ENCODE data around the gene CCDC82.

The CCDC82 gene

GRCh38 chr11:96303064-96303463 is 86.6 kb downstream of the CCDC82 start:
- Histone ChIP-seq H3K27ac (ENCODE audit: low read depth, low read length) (no peak overlapping the region), H3K9me3 (ENCODE audit: low read length) (no peaks in the 10 kb centered on the region), H3K4me1 (ENCODE audit: insufficient read depth, low read length) (peaks cover 27% of the 10 kb centered on the region), H3K27me3 (ENCODE audit: control insufficient read depth in 1 of 2, insufficient read depth in 2 of 2, low read length in 2 of 2) (no peaks in the 10 kb centered on the region), H3K4me3 (ENCODE audit: low read depth in 1 of 2, low read length in 2 of 2) (no peak overlapping the region), H3K36me3 (ENCODE audit: insufficient read depth, low read length) (no peaks in the 10 kb centered on the region), H3K9ac (ENCODE audit: low read length) (no peak overlapping the region)

Data from muscle layer of colon (tissue), 2 donors.